HCT116 (cell line): Measurements from ENCODE around the gene MTHFD2. TPM values are rescaled to one million over a fixed set of nuclear protein-coding genes. Genes with fewer than 3 reads are reported as not detected.
A peak's percentile ranks its signal among the peaks of the same experiment; 100 is the strongest.

Experiments used
- ATAC-seq: fragments of 200-7000 bp; cut with Tn5 transposase; 2 replicates; pipeline ENCODE4 v1.9.1; 2020; ENCODE audit warnings: mild to moderate bottlenecking, moderate library complexity
- BruUV-seq: library from RNA; stranded (reverse); fragments of 400-500 nt; replicated peaks from 2 replicates; lab custom pipeline; 2021; lab: Mats Ljungman, UMichigan
- CTCF ChIA-PET: fragments of 300-600 bp; sonication (Branson Sonifier 250); formaldehyde crosslinking; loops from one replicate; lab custom pipeline; 2021; ENCODE audit warnings: antibody characterized with exemption; lab: Charles Lee
- POLR2A ChIA-PET: fragments of 300-600, 350-600 bp; sonication (Branson Sonifier 250); formaldehyde crosslinking; loops from one replicate; lab custom pipeline; 2021; ENCODE audit warnings: antibody characterized with exemption; lab: Charles Lee
- RAD21 ChIA-PET, 2 experiments: fragments of 300-600 bp; sonication (Branson Sonifier 250); formaldehyde crosslinking; loops; one replicate each; lab custom pipeline; 2023; ENCODE audit warnings: low total read pairs in 2 of 2; ENCODE audit not compliant: uncharacterized antibody in 2 of 2, unreplicated experiment in 2 of 2, low non-redundant PET in 1 of 2; lab: Charles Lee
- DNase-seq: peaks from one replicate; pipeline ENCODE4 v3.0.0-alpha.2; 2010; ENCODE audit warnings: low read depth, low spot score
- H2AFZ ChIP-seq: fragments of 200-600 bp; shearing (Covaris generic), sonication (generic); 2 replicates; pipeline ENCODE4 v1.6.1; 2017; ENCODE audit warnings: low read depth, mixed run types, mixed read lengths, antibody characterized with exemption, low read length; ENCODE audit not compliant: poor library complexity, severe bottlenecking
- H3K27ac ChIP-seq: 2 replicates; pipeline ENCODE4 v1.5.1; 2012; ENCODE audit warnings: low read depth, low read length
- H3K27me3 ChIP-seq: fragments of 200-600 bp; sonication (generic); 2 replicates; pipeline ENCODE4 v1.6.1; 2016; ENCODE audit warnings: mixed run types, low read length, mixed read lengths; ENCODE audit not compliant: insufficient read depth
- H3K36me3 ChIP-seq, 2 experiments: fragments of 200-500 bp in 1 of 2; fragments of 200-600 bp in 1 of 2; sonication (Bioruptor generic) in 1 of 2; sonication (generic) in 1 of 2; 2 replicates each; pipeline versions ENCODE4 v1.5.1 to v1.6.1; 2014 to 2016; ENCODE audit warnings: low read length in 2 of 2, inconsistent platforms in 1 of 2, mixed read lengths in 1 of 2, mixed run types in 1 of 2; ENCODE audit not compliant: insufficient read depth in 2 of 2, control insufficient read depth in 1 of 2
- H3K4me1 ChIP-seq, 2 experiments: fragments of 200-600 bp in 1 of 2; sonication (generic) in 1 of 2; 2 replicates each; pipeline versions ENCODE4 v1.5.1 to v1.6.1; 2012 to 2017; ENCODE audit warnings: low read length in 2 of 2, inconsistent platforms in 1 of 2, mild to moderate bottlenecking in 1 of 2, mixed read lengths in 1 of 2, mixed run types in 1 of 2, moderate library complexity in 1 of 2; ENCODE audit not compliant: insufficient read depth in 2 of 2, control insufficient read depth in 1 of 2
- H3K4me2 ChIP-seq: fragments of 200-600 bp; sonication (generic); 2 replicates; pipeline ENCODE4 v1.6.1; 2017; ENCODE audit warnings: mixed run types, low read length, mixed read lengths
- H3K4me3 ChIP-seq, 2 experiments: fragments of 200-600 bp in 1 of 2; sonication (generic) in 1 of 2; replicated peaks in 1 of 2; 2 replicates each; pipeline ENCODE4 v1.5.1; 2011 to 2016; ENCODE audit warnings: low read length in 2 of 2, control low read depth in 1 of 2, low read depth in 1 of 2, mild to moderate bottlenecking in 1 of 2, mixed read lengths in 1 of 2, mixed run types in 1 of 2
- H3K79me2 ChIP-seq: fragments of 200-600 bp; sonication (generic); 2 replicates; pipeline ENCODE4 v1.6.1; 2017; ENCODE audit warnings: mild to moderate bottlenecking, mixed run types, low read length, moderate library complexity, mixed read lengths; ENCODE audit not compliant: insufficient read depth
- H3K9ac ChIP-seq: fragments of 200-600 bp; sonication (generic); 2 replicates; pipeline ENCODE4 v1.6.1; 2016; ENCODE audit warnings: low read length, mixed read lengths
- H3K9me2 ChIP-seq: fragments of 200-600 bp; sonication (generic), shearing (Covaris generic); 2 replicates; pipeline ENCODE4 v1.6.1; 2017; ENCODE audit warnings: mixed run types, mild to moderate bottlenecking, moderate library complexity; ENCODE audit not compliant: insufficient read depth
- H3K9me3 ChIP-seq, 2 experiments: fragments of 200-500 bp in 1 of 2; fragments of 200-600 bp in 1 of 2; sonication (Bioruptor generic) in 1 of 2; sonication (generic) in 1 of 2; 2 replicates each; pipeline ENCODE4 v1.6.1; 2014 to 2017; ENCODE audit warnings: low read length in 2 of 2, mixed read lengths in 2 of 2, inconsistent platforms in 1 of 2, low read depth in 1 of 2, mild to moderate bottlenecking in 1 of 2, mixed run types in 1 of 2, moderate library complexity in 1 of 2; ENCODE audit not compliant: control insufficient read depth in 1 of 2, insufficient read depth in 1 of 2
- H4K20me1 ChIP-seq: fragments of 200-600 bp; sonication (generic), shearing (Covaris generic); 2 replicates; pipeline ENCODE4 v1.6.1; 2017; ENCODE audit warnings: mixed run types, mild to moderate bottlenecking, moderate library complexity; ENCODE audit not compliant: insufficient read depth
- CBX3 ChIP-seq: IDR thresholded peaks from 2 replicates; pipeline ENCODE4 v1.6.1; 2012; ENCODE audit warnings: low read depth
- CEBPB ChIP-seq: IDR thresholded peaks from 2 replicates; pipeline ENCODE4 v1.6.1; 2012; ENCODE audit warnings: low read depth
- EGR1 ChIP-seq: IDR thresholded peaks from 2 replicates; pipeline ENCODE4 v1.6.1; 2012; ENCODE audit warnings: low read depth
- JUND ChIP-seq: IDR thresholded peaks from 2 replicates; pipeline ENCODE4 v1.6.1; 2012
- POLR2A ChIP-seq: IDR thresholded peaks from 2 replicates; pipeline ENCODE4 v1.7.0; 2011; ENCODE audit warnings: borderline replicate concordance; ENCODE audit not compliant: insufficient read depth, insufficient read length; ENCODE audit errors: extremely low read depth
- POLR2AphosphoS5 ChIP-seq: IDR thresholded peaks from 2 replicates; pipeline ENCODE4 v1.6.1; 2011; ENCODE audit warnings: mild to moderate bottlenecking, low read depth, low read length, moderate library complexity
- RAD21 ChIP-seq: IDR thresholded peaks from 2 replicates; pipeline ENCODE4 v1.6.1; 2012; ENCODE audit warnings: low read depth, mild to moderate bottlenecking
- SP1 ChIP-seq: IDR thresholded peaks from 2 replicates; pipeline ENCODE4 v1.6.1; 2012; ENCODE audit warnings: low read depth
- TCF7L2 ChIP-seq: IDR thresholded peaks from 2 replicates; pipeline ENCODE4 v1.7.0; 2011; ENCODE audit warnings: borderline replicate concordance, inconsistent platforms; ENCODE audit not compliant: insufficient read depth, insufficient read length; ENCODE audit errors: extremely low read depth
- YY1 ChIP-seq: IDR thresholded peaks from 2 replicates; pipeline ENCODE4 v1.6.1; 2011; ENCODE audit warnings: low read length, low read depth, moderate library complexity, mild to moderate bottlenecking; ENCODE audit not compliant: insufficient replicate concordance; ENCODE audit errors: extremely low read depth
- ZFX ChIP-seq: fragments of 450-650 bp; IDR thresholded peaks from 2 replicates; pipeline ENCODE4 v1.6.1; 2017
- ZNF274 ChIP-seq: fragments of 200-500 bp; sonication (Bioruptor generic); IDR thresholded peaks from 2 replicates; pipeline ENCODE4 v1.6.1; 2014; ENCODE audit warnings: mild to moderate bottlenecking, low read depth, low read length, inconsistent platforms
- intact Hi-C: fragments of 100-400 bp; cut with micrococcal nuclease; formaldehyde crosslinking; loops from 2 replicates; pipeline ENCODE4 v1.10.0; 2022
- total RNA-seq: library from RNA; stranded (reverse); gene quantifications from one replicate; pipeline ENCODE4 v1.2.1, GENCODE V29; 2021; ENCODE audit not compliant: unreplicated experiment
- TF ChIP-seq, protein P1 (sequence below): IDR thresholded peaks from 2 replicates; pipeline ENCODE4 v1.6.1; 2012
- TF ChIP-seq, protein P2 (sequence below), 3 experiments: fragments of 200-600 bp in 1 of 3; sonication (generic) in 1 of 3; IDR thresholded peaks in 2 of 3; conservative IDR thresholded peaks in 1 of 3; 2 replicates each; pipeline ENCODE4 v1.5.1; 2012 to 2017; ENCODE audit warnings: low read depth in 2 of 3, low read length in 2 of 3, antibody characterized with exemption in 1 of 3, borderline replicate concordance in 1 of 3, control low read depth in 1 of 3, mild to moderate bottlenecking in 1 of 3, mixed read lengths in 1 of 3, mixed run types in 1 of 3, moderate library complexity in 1 of 3; ENCODE audit not compliant: insufficient read depth in 1 of 3
- TF ChIP-seq, protein P3 (sequence below): IDR thresholded peaks from 2 replicates; pipeline ENCODE4 v1.6.1; 2011; ENCODE audit warnings: mild to moderate bottlenecking, low read length, moderate library complexity; ENCODE audit not compliant: insufficient replicate concordance; ENCODE audit errors: extremely low read depth
- TF ChIP-seq, protein P4 (sequence below): IDR thresholded peaks from 2 replicates; pipeline ENCODE4 v1.6.1; 2012

Gene MTHFD2
- total RNA-seq, 1 experiment from 2014 or later = 445 TPM

DNA sequence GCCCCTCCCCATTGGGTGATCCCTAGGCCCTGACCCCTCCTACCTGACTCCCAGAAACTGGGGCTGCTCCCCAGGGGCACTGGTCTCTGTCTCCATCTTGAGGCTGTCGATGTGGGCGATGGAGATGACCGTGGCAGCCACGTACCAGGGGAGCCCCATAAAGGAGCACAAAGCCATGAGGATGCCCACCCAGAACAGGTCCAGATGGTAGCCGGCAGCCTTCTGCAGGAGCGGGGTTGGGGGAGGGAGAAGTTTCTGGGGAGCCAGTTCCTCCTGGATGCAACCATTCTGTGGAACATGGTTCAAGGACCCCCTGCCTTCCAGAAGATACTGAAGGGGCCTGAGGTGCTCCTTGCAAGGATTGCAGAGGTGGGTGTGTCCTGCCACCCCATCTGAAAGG is 34.0 kb downstream of the MTHFD2 start:
- Histone ChIP-seq H4K20me1 (no peaks in the 10 kb centered on the region), H3K27ac (no peak overlapping the region), H3K27me3 (no peaks in the 10 kb centered on the region), H2AFZ (no peak overlapping the region), H3K4me1 (0 out of 4 replicates have a peak, but pooled peaks cover 0 to 2% of the 10 kb centered on the region in 2 experiments), H3K79me2 (no peaks in the 10 kb centered on the region), H3K4me2 (no peak overlapping the region), H3K9me3 (no peaks in the 10 kb centered on the region), H3K9me2 (no peaks in the 10 kb centered on the region), H3K4me3 (no peak overlapping the region), H3K9ac (no peak overlapping the region), H3K36me3 (no peaks in the 10 kb centered on the region)
- POLR2A ChIA-PET = no interaction called here
- no peak for ATAC-seq
- DNase-seq = no peak
- BruUV-seq = no TSS peak
- RAD21 ChIA-PET = no interaction called here
- TF ChIP-seq POLR2A = no peak
- TF ChIP-seq RAD21 = peak; percentile 10; the same call in 1 of the 2 replicates
- CTCF ChIA-PET = no interaction called here
- intact Hi-C loops = no loop called here

DNA sequence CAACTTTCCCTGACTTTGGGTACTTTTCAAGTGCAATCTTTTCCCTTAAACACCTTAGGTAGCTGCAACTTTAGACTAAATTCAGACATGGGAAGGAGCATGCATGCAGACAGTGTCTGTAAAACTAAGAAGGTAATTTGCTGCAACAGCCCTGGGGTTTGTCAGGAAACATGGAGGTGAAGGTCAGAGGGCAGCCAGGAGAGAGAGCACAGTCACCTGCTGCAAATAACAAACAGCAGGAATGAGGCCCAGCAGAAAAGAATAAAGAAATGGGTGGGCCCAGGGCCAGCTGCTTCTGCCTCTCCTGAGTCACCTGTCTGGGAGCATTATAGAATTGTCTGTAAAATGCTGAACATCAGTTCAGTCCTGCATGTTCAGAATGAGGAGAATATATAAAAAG is 35.2 kb downstream of the MTHFD2 start:
- ATAC-seq (no peak), DNase-seq (no peak)
- H3K4me3 ChIP-seq = no peak overlapping the region
- no peaks in the 10 kb centered on the region for H3K79me2 ChIP-seq
- no peaks in the 10 kb centered on the region for H3K9me3 ChIP-seq
- no peak overlapping the region for H3K4me2 ChIP-seq
- no peak overlapping the region for H3K27ac ChIP-seq
- 0 out of 4 replicates have a peak, but pooled peaks cover 0 to 2% of the 10 kb centered on the region in 2 experiments for H3K4me1 ChIP-seq
- no TSS peak for BruUV-seq
- H4K20me1 ChIP-seq = no peaks in the 10 kb centered on the region
- H3K27me3 ChIP-seq = no peaks in the 10 kb centered on the region
- no peaks in the 10 kb centered on the region for H3K9me2 ChIP-seq
- ChIA-PET RAD21 (no interaction called here), CTCF (no interaction called here), POLR2A (no interaction called here)
- H3K9ac ChIP-seq = no peak overlapping the region
- no peaks in the 10 kb centered on the region for H3K36me3 ChIP-seq
- intact Hi-C loops = no loop called here
- H2AFZ ChIP-seq = no peak overlapping the region
- TF ChIP-seq TCF7L2 (no peak), POLR2AphosphoS5 (no peak), ZFX (no peak), RAD21 (no peak), POLR2A (no peak), SP1 (no peak), ZNF274 (no peak), CEBPB (no peak), EGR1 (no peak), YY1 (no peak), CBX3 (no peak), JUND (no peak)
- TF ChIP-seq, protein P1, sequence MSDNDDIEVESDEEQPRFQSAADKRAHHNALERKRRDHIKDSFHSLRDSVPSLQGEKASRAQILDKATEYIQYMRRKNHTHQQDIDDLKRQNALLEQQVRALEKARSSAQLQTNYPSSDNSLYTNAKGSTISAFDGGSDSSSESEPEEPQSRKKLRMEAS = no peak
- TF ChIP-seq, protein P2, sequence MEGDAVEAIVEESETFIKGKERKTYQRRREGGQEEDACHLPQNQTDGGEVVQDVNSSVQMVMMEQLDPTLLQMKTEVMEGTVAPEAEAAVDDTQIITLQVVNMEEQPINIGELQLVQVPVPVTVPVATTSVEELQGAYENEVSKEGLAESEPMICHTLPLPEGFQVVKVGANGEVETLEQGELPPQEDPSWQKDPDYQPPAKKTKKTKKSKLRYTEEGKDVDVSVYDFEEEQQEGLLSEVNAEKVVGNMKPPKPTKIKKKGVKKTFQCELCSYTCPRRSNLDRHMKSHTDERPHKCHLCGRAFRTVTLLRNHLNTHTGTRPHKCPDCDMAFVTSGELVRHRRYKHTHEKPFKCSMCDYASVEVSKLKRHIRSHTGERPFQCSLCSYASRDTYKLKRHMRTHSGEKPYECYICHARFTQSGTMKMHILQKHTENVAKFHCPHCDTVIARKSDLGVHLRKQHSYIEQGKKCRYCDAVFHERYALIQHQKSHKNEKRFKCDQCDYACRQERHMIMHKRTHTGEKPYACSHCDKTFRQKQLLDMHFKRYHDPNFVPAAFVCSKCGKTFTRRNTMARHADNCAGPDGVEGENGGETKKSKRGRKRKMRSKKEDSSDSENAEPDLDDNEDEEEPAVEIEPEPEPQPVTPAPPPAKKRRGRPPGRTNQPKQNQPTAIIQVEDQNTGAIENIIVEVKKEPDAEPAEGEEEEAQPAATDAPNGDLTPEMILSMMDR (IDR thresholded peaks at IDR 0.05 in 2 of 3, conservative IDR thresholded peaks at IDR 0.05 in 1 of 3; ENCODE audit: borderline replicate concordance in 1 of 3, insufficient read depth in 1 of 3, low read depth in 2 of 3, low read length in 2 of 3) = no peak
- TF ChIP-seq, protein P3, sequence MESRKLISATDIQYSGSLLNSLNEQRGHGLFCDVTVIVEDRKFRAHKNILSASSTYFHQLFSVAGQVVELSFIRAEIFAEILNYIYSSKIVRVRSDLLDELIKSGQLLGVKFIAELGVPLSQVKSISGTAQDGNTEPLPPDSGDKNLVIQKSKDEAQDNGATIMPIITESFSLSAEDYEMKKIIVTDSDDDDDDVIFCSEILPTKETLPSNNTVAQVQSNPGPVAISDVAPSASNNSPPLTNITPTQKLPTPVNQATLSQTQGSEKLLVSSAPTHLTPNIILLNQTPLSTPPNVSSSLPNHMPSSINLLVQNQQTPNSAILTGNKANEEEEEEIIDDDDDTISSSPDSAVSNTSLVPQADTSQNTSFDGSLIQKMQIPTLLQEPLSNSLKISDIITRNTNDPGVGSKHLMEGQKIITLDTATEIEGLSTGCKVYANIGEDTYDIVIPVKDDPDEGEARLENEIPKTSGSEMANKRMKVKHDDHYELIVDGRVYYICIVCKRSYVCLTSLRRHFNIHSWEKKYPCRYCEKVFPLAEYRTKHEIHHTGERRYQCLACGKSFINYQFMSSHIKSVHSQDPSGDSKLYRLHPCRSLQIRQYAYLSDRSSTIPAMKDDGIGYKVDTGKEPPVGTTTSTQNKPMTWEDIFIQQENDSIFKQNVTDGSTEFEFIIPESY = no peak
- TF ChIP-seq, protein P4, sequence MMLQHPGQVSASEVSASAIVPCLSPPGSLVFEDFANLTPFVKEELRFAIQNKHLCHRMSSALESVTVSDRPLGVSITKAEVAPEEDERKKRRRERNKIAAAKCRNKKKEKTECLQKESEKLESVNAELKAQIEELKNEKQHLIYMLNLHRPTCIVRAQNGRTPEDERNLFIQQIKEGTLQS = no peak
